GM19463 (cell line): Measurements from ENCODE around the gene WDR45B.
A peak's percentile ranks its signal among the peaks of the same experiment; 100 is the strongest.

Source experiments
- ATAC-seq: cut with Tn5 transposase; IDR thresholded peaks from one replicate; pipeline ENCODE4 v1.9.1; 2021; ENCODE audit warnings: mild to moderate bottlenecking, moderate library complexity; ENCODE audit not compliant: unreplicated experiment

Gene WDR45B

DNA sequence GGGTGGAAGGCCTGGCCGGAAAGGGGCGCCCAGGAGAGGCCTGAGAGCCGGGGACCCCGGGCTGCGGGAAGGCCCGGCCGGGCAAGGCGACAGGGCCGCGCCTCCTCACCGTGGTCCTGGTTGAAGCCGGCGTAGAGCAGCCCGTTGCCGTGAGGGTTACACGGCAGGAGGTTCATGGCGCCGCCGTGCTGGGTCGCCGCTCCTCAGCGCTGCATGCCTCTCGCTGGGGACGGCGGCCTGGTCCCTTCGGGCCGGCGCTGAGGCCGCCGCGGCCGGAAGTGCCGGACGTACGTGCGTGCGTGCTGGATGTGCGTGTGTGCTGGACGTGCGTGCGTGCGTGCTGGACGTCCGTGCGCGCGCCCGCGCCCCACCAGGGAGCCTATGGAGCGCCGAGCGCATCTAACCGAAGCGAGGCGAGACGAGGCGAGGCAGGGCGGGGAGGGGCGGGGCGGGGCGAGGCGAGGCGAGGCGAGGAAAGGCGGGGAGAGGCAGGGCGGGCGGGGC, at the start of gene WDR45B:
WDR45B (minus strand) TSS at position 280 of the 504 bp plus-strand sequence; CDS start at position 176, 104 bp downstream.
- ATAC-seq, result peak; percentile 90

DNA sequence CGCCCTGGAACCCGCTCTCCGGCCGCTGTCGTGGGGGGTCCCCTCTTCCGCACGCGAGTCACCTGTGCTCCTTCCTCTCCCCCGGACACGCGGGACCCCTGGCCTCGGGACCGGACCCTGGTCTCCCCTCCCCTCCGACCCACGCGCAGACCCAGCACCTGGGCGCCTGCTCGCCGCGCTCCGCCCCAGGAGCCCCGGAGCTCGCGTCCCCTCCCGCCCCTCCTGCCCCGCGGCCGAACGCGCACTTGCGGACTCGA, 49.5 kb upstream of the WDR45B start:
- ATAC-seq, result no peak

DNA sequence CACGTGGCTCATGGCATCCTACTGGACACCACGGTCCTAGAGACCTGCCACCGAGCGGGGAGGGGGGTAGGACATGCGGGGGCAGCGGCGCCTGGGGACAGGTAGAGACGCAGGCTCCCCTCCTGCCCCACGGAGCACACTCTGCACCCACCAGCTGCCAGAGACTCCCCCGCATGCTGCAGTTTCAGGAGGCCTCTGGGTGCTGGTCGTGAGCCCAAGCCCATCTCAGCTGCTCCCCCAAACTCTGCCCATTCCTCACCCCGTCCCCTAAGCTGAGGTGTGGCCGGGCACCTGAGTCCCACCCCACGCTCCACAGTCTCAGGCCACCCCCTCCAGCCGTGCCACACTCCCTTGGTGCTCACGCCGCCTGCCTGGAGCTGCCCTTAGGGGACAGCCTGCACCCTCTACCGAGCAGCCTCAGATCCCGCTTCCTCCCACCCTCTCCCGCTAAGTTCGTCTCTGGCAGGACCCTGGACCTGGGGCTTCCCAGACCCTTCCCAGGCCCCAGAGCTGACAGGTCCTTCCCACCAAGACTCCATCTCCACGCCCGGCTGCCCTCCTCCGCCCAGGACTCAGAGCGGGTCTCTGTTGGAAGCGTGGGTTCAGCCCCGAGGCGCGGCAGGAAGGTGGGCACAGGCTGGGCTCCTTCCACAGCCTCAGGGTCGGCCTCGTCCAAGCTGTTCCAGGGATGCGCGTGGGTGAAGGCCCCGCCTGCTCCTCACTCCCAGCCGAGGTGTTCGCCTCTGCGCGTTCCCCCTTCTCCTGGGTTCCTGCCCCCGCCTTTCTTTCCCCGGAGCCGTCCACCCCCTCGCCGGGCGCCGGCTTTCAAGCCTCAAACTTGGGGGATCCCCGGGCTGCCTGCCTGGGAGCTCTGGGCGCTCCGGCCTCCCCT, 48.9 kb upstream of the WDR45B start:
- no peak for ATAC-seq

DNA sequence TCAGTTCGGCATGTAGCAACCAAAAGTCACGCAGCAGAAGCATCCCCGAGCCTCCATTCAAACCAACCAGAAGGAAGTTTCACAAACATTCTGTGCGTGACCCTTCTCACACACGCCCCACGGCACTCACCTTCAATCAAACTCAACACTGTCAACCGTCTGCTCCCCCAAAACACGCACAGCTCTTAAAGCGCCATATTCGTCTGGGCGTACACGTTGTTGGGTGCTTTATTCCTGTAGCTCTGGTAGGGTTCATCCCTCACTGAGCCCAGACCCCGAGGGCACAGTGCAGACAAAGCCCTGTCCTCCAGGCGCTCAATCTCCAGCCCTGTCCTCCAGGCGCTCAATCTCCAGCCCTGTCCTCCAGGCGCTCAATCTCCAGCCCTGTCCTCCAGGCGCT, 48.0 kb upstream of the WDR45B start:
- ATAC-seq, result no peak

DNA sequence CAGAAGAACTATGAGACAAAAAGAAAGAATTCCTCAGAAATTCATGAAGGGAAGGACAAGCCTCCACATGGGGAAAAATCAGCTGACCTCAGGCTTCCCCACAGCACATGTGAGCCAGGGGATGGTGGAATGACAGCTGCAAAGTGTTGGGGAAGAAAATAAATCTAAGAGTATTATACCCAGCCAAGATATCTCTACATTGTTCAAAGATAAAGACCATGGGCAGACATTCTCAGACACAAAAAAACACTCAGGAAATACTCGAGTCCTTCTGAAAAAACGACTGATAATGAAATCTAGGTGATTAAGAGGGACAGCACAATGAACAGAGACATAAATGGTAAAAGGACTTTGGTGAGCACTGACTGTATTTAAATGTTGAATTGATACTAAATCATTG, 46.4 kb upstream of the WDR45B start:
- ATAC-seq, result no peak

DNA sequence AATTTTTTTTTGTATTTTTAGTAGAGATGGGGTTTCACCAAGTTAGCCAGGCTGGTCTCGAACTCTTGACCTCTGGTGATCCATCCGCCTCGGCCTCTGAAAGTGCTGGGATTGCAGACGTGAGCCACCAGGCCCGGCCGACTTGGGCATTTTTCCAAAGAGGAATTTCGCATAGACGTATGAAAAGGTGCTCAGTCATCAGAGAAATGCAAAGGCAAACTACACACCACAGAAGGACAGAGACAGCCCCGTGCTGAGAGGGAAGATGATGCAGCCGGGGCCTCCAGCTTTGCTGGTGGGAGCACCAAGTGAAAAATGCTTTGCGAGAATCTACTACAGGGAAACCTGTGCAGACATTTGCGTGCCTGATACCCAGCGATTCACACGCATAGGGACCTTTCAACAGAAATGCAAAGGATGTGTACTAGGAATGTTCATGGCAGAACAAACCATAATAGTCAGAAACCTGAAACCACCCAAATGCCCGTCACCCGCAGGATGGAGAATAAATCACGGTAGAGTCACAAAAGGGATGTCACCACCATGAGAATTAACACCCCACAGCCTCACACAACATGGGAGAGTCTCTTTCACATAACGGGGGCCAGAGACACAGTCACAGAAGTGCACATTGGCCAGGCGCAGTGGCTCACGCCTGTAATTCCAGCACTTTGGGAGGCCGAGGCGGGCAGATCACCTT, 45.1 kb upstream of the WDR45B start:
- no peak for ATAC-seq

DNA sequence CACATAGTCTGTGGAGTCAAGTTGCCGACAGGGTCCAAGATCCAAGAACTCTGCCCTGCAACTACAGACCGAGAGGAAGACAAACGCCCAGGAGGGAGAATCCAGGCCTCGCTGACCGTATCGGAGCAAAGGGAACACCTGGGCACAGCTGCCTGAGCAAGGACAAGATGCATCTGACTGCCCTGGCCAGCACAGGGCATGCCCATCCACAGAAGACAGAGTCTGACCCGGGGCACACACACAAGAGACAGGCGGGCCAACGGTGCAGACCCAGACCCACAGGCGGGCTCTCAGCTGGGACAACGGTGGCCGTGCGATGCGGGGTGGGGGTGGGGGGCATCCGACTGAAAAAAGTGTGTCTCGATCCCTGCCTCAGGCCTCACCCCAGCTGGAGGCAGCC, 44.0 kb upstream of the WDR45B start:
- no peak for ATAC-seq

DNA sequence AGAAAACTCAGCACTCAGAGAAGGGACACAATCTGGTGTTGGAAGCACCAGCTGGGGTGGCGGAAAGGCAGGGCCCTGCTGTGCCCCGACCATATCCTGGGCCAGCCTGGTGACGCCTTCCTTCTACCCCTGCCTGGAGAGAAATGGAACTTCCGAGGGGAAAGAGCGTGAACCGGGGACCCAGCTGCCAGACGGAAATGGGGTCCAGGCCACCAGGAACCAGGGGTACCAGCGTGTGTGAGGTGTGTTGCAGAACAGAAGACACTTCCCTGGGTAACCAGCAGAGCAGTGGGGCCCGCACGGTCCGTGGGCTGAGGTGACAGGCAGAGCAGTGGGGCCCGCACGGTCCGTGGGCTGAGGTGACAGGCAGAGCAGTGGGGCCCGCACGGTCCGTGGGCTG, 43.5 kb upstream of the WDR45B start:
- no peak for ATAC-seq

DNA sequence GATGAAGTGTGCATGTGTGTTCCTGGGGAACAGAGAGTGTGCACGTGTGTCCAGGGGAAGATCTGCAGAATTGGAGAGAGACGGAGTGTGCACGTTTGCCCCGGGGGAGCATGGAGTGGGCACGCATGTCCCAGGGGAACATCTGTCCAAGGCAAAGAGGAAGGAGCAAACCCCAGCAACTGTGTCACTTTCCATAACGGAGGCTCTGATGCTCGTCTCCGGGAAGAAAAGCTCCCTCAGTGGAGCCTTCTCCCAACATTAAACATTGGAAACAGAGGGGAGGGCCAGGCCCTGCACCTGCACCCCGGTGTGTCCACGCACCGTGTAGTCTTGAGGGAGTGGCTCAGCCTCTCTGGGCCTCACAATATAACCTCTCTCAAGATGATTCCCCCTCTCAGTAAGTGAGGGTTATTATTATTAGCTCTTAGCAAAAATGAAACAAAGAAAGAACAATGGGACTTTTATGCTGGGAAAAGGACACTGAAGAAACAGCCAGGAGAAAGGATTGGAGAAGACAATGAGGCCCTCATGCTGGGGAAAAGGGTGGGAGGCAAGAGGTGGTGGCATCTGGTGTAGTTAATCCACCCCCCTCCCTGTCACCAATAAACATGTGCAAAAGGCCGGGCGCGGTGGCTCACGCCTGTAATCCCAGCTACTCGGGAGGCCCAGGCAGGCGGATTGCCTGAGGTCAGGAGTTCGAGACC, 42.7 kb upstream of the WDR45B start:
- no peak for ATAC-seq

DNA sequence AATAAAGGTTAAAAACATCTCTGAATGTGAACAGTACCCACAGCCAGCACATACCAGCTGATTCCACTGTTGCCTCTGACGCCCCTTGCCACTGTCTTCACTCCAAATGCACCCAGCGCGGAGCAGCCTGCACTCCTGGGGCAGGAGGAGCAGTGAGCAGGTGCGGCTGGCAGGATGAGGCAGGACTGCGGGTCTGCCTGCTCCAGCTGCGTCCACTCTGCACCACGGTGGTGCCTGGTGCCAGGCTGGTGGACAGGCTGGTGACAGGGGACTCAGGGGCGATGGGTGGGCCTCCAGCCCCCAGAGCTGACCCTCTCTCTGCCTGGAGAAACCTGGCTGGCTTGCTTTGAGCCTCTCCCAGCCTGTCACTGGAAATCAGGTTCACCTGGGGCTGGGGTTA, 40.8 kb upstream of the WDR45B start:
- ATAC-seq, result no peak

DNA sequence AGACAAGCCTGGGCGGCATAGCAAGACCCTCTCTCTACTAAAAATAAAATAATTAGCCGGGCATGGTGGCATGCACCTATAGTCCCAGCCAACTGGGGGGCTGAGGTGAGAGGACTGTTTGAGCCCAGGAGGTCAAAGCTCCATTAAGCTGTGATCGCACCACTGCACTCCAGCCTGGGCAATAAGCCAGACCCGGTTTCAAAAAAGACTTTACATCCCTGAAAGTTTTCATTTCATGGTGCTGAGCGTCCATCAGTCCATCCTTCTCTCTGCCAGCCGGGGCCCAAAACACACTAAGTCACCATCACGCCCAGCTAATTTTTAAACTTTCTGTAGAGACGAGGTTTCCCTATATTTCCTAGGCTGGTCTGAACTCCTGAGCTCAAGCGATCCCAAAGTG, 39.6 kb upstream of the WDR45B start:
- no peak for ATAC-seq

DNA sequence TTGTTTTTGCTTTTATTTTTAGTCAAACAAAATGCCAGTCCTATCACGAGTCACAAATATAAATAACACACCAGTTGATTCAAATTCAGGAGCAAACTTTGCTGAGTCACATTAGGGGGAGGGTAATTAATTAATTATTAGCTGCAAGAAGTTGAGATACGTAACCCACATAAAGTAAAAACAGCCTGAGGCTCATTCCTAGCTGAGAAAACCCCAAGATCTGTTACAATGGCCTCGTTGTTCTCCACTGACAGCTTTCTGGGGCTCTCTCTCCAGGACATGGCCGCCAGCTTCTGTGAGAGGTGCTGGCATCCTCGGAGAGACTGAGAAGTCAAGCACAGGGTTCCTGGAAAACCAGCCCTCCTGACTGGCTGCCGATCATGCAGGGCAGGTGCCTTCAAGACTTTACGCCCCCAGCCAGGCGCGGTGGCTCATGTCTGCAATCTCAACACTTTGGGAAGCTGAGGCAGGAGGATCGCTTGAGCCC, 39.2 kb upstream of the WDR45B start:
- ATAC-seq, result no peak

DNA sequence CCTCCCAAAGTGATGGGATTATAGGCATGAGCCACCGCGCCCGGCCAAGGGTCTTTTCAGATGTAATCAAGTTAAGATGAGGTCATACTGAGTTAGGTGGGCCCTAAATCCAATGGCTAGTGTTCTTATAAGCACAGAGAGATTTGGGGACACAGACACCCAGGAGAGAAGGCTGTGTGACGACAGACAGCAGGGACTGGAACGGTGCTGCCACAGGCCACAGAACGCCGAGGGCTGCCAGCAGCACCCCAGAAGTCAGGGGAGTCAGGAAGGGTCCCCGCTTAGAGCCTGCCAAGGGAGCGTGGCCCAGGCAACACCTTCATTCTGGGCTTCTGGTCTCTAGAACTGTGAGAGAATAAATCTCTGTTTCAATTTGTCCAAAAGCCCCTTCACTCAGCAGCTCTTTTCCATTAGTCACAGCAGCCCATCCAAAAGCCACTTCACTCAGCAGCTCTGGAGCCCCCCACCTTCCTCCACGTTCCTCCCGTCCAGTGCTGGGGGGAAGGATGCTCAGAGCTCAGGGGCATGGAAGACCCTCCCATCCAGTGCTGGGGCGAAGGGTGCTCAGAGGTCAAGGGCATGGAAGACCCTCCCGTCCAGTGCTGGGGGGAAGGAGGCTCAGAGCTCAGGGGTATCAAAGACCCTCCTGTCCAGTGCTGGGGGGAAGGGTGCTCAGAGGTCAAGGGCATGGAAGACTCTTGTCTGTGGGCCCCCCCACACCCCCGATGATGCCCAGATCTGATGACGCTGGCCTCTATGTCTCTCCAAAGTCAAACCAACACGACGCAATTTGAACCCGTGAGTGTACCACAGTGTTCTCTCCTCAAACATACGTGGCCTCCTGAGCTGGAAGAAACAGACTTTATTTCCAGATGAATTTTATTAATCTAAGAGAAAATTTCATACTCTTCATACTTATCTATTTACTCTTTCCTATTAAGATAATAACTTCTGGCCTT, 38.4 kb upstream of the WDR45B start:
- ATAC-seq, result no peak

DNA sequence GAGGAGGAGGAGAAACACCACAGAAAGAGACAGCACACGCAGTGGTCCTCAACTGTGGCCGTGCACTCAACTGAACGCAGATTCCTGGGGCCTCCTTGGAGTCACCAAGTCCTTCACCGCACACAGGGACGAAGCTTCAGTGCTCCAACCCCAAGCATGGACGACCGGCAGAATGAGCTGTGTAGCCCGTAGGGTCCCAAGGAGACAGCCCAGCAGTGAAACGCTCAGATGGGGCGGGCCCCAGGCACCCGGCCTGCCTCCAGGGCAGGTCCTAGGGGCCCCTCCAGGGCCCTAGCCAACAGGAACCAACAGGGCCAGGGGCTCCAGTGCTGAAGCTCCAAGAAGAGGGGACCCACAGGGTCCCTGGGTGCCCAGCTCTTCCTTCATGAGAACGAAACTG, 37.0 kb upstream of the WDR45B start:
- no peak for ATAC-seq

DNA sequence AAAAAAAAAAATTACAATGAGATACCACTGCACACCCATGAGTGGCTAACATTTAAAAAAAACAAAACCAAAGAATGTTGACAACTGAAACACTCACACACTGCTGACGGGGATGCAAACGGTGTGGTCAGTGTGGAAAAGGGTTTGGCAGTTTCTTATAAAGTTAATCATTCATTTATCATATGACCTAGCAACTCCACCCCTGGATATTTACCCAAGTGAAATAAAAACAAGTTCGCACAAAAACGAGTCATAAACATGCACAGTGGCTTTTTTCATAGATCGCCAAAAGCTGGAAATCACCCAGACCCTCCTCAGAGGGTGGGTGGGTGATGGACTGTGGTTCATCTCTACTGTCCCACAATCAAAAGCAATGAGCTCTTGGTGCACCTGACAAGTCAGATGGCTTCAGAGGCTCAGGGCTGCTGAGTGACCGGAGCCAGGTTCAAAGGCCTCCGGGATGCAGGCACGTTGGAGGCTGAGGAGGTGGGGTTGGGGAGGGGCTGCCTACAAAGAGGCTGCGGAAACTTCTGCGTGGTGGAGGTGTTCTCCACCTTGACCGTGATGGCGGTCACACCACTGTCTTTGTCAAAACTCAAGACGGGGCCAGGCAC, 36.1 kb upstream of the WDR45B start:
- no peak for ATAC-seq

DNA sequence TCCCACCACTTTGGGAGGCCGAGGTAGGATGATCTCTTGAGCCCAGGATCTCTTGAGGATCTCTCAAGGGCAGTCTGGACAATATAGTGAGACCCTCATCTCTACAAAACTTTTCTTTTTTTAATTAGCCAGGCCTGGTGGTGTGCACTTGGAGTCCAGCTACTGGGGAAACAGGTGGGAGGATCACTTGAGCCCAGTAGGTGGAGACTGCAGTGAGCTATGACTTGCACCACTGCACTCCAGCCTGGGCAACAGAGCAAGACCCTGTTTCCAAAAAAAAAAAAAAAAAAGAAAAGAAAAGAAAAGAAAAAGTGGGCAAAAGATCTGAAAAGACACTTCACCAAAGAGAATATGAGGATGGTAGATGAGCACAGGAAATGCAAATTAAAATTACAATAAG, 35.3 kb upstream of the WDR45B start:
- no peak for ATAC-seq

DNA sequence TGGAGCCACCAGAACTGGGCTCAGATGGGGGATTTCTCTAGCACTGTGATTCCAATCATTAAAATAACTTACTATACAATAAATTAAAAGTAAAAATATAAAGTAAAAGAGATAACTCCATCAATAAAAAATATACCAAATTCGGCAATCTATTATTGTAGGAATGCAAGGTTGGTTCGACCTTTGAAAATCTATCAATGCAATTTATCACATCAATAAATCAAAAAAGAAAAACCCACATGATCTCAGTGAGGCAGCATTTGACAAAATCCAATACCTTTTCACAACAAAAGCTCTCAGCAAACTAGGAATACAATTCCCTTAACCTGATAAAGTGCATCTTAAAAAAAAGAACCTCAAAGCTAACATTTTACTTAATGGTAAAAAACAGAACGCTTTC, 33.3 kb upstream of the WDR45B start:
- no peak for ATAC-seq

DNA sequence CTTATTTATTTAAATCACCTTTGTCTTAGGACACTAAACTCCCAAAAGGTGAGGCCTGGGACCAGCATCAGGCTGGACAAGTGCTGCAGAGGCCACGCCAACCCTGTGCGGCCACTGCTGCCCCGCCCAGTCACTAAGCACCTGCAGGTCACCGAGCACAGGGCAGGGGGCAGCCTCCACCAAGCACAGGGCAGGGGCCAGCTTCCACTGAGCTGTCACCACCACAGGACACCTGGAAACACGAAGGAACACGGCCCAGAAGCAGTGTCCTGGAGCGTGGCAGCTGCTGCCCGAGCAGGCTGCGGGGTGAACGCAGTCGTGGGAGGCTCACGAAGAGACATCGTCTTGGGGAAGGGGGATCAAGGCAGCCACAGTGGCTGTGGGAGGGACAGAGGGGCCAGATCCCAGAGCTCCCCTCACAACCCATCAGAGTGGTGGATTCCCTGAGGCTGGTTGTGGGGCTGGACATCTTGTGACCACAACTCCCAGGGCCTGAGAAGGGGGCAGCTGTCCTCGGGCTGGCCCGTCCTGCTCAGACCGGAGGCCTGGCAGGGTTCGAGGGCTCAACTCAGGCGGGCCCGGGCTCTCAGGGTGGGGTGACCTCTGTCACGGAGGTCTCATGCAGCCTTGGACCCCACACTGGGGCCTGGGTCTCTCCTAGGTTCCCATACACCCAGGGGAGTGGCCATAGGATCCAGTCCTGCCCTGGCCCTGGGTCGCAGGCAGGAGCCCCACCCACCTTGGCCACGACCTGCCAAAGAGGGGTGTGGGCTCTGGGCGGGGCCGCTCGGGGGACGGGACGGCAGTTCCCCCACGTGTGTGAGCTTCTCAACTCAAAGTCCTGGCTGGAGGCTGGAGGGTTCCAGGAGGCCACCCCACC, 31.6 kb upstream of the WDR45B start:
- ATAC-seq, result no peak

DNA sequence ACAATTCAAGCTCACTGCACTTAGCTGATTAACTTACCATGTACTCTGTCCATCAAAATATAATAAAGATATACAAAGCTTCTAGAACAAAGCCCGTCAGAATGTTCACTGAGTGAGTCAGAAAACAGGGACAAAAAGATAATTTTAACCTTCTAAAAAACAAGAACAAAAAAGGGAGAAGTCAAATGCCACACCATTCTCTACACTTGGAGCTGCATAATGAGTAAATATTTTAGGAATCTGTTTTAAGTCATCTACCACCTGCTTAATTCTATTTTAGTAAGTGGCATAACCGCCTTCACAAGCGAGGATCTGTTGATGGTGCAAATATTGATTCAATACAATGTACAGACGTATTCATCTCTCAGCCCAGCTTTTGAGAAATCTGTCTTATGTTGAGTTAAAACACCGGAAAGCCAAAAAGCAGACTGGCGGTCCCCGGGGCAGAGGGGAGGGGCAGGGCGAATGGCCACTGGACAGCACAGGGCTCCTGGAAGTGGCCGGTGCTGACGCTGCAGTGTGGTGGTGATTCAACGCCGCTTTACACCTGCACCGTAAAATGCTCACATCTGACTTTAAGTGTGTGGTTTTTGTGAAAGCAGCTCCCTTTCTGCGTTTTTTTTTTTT, 30.1 kb upstream of the WDR45B start:
- no peak for ATAC-seq
